DLD1 (cell line): ENCODE results near the gene FRMD4A.

Source experiments
- in situ Hi-C: cut with HindIII; loops from 2 replicates; pipeline ENCODE4 v1.10.0; 2017; ENCODE audit warnings: low sequenced_read_pairs

The FRMD4A gene

DNA sequence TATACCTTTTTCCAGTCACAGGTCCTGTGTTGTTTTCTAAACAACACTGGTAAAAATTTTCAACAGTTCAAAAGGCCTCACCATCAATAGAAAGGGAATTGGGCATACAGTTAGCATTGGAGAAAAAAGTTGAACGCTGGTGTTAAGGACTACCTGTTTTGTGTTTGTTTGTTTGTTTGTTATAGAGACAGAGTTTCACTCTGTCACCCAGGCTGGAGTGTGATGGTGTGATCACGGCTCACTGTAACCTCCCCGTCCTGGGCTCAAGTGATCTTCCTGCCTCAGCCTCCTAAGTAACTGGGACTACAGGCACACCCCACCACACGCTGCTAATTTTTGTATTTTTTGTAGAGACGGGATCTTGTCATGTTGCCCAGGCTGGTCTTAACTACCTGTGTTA is 437.9 kb downstream of the FRMD4A start:
- in situ Hi-C loops: no loop called here

DNA sequence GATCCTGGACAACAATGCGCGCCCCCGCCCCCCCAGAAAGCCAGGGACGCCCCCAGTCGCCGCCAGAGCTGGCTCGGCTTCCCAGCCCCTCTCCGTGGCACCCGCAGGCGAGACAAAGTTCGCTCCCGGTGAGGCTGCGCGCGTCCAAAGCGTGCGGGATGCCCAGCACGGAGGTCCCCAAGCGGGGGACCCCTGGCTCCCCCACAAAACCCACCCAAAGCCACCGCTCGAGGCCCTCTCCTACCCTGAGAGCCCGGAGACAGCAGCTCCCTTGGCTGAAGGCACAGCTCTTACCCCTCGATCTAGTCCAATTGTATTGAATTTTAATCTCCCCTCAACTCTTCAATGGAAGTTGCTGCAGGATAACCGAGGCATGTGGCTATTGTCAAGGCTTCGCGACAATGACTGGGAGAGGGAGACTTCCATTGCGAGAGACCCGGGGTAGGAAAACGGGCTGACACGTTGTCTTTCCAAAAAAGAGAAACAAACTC is 438.7 kb downstream of the FRMD4A start:
- in situ Hi-C loops: no loop called here

DNA sequence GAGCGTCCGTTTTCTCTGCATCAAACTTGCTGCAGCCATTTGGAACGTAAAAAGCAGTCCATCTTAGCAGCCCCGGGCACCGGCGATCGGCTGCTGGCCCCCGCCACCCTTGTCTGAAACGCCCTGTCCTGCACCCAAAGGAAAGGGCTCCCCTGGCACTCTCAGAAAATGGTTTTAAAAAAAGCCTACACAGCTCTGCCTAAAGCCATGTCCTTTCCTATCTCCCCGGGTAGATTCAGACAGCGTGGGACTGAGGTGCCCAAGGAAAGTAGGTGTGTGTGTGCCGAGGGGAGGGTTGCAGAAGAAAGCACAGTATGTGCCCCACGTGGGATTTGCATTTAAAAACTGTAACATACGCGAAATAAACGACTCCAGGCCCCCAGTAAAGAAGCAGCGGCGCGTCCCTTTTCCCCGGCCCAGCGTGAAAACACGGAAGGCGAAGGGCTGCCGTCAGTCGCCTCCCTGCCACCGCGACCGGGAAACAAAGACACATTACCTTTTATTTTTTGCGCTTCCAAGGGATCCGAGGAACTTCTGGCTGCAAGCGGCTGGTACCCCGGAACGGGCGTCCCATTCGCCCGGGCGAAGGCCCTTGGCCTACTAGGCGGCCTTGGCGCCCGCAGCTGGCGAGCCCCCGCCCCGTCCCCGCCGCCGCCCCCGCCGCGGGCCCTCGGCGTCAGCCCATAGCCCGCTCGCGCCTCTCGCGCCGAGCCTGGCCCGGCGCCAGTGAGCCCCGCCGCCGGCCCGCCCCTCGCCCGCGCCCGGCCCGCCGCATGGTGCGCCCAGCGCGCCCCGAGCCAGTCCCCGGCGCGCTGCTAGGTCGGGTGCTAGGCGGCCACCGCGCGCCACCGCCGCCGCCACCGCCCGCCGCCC is 439.4 kb downstream of the FRMD4A start:
- in situ Hi-C loops: no loop called here

DNA sequence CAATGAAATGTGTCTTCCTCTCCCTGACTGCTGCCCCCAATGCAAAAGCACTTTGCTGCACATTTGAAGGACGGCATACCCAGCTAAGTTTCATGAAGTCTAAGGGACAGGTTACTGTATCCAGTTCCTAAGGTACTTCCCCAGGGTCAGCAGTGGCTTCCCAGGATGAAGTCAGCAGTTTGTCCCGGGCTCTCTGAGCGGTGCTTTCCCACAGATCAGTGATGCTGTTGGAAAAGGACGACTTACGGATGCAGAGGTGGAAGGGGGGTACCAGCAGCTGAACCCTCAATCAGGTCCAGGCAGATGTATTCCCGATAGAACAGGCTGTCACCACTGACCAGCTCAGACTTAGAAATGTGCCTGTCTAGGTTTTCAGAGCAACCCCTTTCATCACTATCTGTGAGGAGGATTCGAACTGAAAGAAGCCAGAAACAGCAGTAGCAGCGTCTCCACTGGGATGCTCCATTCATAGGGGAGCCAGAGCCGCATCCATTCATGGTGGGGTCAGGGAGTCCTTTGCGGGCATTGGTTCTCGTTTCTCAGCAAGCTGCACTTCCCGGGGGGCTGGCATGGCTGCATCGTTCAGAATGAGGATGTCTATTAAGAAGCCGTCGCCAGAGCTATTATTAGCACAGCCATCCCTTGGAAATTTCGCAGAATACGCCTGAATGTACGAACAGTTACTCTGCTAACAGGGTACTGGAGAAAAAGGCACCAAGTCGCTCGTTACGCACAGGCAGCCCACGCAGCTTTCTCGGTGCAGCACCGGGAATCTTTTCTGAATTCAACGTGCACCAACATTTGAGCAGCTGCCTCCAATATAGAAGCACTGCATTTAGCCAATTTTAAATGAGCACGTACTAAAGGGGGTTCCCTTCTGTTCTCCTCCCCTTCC is 440.2 kb downstream of the FRMD4A start:
- in situ Hi-C loops: no loop called here

DNA sequence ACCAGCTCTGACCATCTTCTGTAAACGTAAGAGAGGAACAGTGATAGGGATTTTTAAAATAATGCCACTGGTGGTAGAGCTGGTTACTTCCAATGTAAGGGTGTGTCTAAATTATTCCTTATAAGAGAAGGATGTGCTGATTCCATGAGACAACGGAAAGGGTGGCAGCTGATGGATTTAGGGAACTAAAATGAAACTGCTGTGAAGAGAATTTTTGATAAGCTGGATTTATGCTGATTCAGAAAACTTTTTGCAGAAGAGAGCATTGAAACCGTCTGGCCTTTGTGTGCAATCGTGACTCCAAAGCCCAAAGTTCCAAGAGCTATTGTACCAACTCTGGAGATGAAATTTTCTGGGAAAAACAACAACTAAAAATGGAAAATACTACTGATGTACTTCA is 443.0 kb downstream of the FRMD4A start:
- in situ Hi-C loops: no loop called here

DNA sequence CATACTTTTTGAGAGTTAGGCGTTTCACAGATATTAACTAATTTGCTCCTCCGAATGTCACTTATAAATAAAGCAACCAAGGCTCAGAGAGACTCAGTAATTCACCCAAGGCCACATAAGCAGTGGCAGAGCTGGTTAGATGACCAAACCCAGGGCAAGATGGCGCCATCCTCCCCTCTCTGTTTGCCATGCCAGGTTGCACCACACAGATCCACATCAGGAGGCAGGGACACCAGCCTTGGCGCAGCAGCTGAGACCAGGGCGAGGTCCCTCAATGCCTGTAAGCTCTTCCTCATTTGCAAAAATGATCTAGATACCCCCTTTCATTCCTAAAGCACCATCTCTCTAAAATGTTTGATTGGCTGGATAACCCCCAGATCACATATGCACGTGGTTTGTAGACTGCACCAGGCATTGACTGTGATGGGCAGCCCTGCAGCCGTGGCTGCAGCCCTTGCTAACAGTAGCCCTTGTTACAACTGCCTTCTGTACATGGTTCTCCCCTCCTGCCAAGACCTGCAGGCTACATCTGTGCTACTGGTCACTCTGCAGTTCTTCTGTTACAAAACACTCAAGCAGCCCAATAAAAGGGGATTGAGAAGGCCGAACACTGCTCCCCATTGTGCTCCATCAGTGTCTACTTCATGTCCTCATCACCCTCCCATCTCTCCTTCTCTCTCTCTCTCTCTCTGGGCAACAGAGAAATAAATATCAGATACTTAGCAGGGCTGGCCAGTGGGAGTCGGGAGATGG is 445.3 kb downstream of the FRMD4A start:
- in situ Hi-C loops: no loop called here

DNA sequence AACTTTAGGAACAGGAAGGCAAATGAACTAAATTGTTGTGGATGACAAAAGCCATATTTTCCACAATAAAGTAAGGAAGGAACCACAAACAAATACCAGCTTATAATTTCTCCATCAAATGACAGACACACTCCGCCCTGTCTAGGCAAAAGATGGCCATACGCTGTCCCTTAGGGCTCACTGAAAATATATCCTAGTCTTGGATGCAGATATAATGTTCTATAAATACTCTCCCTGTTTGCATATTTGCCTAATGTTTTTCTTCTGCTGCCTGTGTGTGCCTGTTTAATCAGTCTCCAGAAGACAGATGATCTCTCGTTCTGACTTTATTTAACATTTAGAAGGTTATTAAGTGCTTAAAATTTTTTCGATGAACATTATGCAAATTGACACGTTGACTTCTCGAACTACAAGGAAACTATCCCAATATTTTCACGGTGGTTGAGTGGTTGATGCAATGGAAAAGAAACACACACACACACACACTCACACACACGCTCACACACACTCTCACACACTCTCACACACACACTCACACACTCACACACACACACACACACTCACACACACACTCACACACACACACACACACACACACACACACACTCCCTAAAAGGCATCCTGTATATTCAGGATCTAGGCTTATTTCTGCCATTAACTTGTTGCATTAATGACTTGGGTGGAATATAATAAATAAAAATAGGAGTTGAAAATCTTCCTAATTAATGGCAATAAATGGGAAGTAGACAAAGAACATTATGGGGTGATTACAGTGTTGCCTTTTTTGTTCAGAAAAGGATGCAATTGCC is 446.9 kb downstream of the FRMD4A start:
- in situ Hi-C loops: no loop called here

DNA sequence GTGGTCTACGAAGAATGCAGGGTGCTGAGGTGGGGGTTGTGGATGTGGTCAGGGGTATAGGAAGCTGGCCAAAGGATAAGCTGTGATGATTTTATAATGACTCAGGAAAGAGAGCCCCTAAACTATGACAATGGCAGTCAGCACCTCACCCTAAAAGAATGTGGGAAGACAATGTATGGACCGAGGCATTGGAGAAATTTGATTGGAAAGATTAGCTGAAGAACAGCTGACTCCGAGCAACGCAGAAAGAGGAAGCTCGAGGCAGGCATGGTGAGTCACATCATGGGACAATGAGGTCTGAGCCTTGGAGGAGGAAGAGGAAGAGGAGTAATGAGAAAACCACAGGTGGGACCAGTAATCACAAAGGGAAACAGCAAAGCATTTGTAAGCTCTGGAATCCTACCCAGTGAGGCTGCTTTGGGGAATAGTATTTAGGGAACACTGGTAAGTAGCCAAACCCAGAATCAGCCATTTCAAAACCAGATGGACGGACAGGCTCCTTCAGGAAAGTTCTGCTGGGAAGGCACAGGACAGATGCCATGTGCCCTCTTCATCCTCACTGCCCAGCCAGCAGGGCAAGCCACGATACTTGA is 448.5 kb downstream of the FRMD4A start:
- in situ Hi-C loops: no loop called here

DNA sequence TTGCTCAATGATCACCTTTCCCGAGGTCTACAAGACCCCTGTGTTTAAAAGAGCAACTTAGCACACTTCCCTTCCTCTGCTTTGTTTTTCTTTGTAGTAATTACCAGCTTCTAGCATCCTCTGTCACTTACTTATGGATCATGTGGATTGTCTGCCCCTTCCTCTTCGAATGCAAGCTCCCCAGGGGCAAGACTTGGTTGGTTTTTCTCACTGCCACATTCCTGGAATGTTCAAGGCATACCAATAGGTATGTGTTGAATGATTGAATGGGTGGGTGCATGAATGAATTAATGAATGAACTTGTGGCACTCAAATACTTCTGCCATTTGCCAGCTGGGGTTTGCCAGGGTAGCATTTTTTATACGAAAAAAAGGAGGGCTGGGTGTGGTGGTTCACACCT is 450.0 kb downstream of the FRMD4A start:
- in situ Hi-C loops: no loop called here

DNA sequence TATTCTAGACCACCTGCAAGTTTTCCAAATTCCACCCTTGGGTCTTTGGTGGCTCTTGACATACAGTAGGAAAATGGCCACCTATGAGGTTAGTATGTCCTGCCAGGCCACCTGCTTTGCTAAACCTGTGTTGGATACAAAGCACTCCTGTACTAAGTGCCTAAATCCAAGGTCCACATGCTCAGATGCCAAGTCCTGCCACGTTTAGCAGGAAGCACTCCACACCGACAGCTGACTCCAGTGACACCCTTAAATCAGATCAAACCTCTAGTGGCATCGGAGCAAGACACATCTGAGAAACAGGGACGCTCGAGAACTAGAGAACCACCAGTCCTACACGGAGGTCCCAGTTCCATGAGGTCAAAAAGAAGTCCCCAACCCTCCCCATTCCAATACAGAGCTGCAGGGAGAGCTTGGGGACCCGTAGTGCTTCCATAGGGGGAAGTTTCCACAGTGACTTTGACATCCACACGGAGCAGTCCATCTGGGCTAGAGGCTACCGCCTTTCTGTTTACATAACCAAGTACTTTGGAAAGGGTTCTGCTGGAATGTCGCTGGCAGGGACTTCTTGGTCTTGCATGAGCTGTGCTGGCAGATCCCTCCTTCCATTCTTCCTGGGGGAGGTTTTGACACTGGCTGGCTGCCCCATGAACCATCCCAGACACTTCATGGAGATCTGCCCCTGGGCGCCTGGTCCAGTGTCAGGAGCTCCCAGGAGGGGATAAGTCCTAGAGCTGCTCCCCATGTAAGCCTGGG is 453.4 kb downstream of the FRMD4A start:
- in situ Hi-C loops: no loop called here

DNA sequence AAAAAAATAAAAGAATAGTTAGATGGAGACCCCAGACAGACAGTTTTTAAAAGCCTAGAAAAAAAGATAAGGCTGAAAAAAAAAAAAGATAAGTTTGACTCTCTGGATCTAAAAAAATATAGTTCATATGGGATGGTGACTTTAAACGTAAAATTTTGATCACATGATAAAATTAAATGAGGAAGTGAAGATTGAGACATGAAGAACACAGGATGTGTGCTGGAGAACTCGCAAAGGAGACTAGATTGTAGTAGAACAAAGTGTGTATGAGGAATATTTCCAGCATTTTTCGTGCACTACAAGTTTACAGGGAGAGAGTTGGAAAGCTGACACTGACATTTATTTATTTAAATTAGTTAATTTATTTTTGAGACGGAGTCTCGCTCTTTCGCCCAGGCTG is 457.5 kb downstream of the FRMD4A start:
- in situ Hi-C loops: no loop called here

DNA sequence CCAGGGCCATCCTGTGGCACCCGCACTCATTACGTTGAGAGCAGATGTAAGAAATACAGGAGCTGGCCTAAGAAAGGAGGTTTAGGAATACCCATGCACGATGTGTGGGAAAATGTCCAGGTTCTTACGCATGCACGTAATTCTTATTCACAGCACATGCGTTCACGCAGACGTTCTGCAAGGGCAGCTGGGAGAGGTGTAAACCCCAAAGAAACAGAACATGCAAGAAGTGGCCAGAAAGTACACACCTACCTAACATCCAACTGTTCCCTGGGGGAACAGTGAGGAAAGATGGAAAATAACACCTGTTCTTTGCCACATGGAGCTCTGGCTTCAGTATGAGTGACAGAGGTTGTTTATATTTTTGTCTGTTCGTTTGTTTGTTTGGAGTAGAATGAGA is 458.3 kb downstream of the FRMD4A start:
- in situ Hi-C loops: no loop called here

DNA sequence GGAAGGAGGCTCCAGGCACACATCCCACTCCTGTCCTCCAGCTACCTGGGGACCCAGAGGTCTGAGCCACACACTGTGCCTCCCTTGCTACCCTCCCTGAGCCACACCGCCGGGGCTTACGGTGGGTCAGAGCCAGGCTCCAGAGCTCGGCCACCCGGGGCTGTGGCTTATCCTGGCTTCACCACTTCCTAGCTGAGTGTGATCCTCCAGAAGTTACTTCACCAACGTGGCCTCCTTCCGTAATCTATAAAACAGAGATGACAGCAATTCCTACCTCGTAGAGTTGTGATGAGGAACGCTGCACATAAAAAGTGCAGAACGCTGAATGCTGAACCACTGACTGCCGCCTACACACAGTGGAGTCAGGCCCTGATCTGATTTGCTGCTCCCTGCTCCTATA is 458.9 kb downstream of the FRMD4A start:
- in situ Hi-C loops: no loop called here

DNA sequence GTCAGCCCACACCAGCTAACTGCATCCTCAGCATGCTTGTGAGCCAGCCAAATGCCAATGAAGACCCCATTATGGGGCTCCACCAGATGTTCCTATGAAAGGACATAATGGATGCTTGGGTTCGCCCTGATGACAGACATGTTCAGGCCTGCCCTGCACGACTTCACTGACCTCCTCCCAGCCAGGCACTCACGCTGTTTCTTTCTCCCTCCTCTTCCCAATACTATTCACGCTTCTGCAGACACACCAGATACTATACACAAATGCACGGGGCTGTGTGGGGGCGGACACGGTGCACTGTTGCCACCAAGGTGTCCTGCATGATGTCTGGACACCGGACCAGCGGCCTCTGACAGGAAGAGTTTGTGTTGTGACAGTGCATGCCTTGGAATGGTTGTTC is 459.7 kb downstream of the FRMD4A start:
- in situ Hi-C loops: no loop called here

DNA sequence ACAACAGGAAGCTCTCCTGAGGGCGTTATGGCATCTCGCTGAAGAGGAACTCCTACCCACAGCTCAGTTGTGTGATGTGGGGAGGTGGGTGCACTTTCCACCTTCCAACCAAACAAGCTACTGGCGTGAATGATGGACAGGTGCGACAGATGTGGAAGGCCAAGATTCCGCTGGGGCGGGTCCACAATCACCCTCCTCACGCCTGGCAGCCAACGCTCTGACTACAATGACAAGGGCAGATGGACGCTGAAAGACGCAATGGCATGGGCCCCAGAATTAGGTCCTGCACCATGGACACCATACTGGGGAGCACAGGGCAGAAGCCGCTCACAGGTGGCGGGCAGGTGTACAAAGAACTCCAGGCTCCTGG is 461.4 kb downstream of the FRMD4A start:
- in situ Hi-C loops: no loop called here

DNA sequence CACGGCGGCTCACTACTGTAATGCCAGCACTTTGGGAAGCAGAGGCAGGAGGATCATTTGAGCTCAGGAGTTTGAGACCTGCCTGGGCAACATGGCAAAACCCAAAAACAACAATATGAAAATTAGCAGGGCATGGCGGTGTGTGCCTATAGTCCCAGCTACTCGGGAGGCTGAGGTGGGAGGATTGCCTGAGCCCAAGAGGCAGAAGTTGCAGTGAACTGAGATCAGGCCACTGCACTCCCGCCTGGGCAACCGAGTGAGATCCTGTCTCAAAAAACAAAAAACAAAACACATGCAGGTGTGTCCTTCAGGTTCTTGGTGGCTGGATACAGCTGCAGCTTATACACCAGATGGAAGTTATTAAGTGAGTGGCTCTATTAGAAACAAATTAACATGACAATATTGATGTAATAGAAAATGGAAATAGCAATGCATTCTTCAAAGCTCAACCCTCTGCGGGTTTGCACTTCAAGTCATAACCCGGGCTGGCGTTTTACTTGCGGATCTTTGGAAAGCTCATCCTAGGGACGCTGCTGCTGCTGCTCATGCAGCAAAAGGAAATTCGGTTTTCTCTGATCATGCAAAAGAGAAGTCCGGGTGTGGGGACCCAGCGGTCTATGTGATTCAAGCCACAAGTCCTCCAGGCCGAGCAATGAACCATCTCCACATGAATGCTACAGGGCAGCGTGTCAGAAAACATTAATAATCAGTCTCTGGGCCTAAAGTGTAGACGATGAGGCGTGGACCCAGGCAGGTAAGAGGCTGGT is 462.0 kb downstream of the FRMD4A start:
- in situ Hi-C loops: no loop called here

DNA sequence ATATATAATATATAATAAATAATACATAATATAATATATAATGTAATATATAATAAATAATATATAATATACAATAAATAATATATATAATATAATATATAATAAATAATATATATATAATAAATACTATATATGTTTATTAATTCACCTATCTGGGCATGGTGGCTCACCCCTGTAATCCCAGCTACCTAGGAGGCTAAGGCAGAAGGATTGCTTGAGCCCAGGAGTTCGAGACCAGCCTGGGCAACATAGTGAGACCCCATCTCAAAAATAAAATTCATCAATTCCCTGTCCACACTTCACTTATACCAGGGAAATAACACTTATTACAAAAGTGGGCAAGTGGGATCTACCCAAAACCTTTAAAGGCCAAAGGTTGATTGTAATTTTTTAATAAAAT is 462.9 kb downstream of the FRMD4A start:
- in situ Hi-C loops: no loop called here

DNA sequence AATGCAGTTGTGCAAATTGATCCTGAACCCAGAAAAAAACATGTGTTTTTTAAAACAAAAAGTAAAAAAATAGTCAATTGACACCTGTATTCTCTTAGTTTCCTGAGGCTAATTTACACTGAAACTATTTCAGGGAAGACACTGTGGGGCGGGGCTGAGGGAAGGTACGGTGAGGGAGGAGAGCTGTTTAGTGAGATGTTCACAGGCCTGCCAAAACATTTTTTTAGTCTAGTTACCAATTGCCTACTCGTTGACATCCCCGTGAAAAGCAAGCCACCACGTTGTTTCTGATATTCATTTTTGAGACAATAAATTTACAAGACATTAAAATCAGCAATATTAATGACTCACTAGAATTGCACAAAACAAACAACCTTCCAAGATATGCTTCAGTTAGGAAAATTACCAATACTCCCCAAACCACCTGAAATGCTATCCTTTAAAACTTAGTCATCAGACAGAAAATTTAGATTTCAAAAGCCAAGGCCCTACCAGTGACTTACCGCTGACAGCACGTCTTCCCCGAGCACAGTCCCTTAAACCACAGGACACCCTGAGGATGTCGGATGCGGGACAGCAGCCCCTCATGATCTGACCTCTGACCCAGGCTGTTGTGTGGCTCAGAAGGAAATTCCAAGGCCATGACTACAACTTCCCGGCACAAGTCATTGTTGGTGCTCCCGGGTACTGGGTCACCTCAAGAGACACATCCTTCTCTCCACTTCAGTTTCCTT is 464.8 kb downstream of the FRMD4A start:
- in situ Hi-C loops: no loop called here
